Right kidney (tissue), 1 donor: ENCODE data around the gene KCNIP2.
"Not testable (repeated sequence)": the region's sequence is repeated elsewhere in the genome, so short reads cannot be mapped to it uniquely, and the experiment has no call there.

ENCODE experiments used
- DNase-seq: peaks from one replicate; pipeline ENCODE4 v3.0.0-alpha.2; 2016

Gene KCNIP2

GRCh38 chr10:101827919-101828600 is 15.5 kb downstream of the KCNIP2 start:
- DNase-seq = no peak

- DNase-seq = no peak
Measured at GRCh38 chr10:101826852-101827434, 16.7 kb downstream of the KCNIP2 start.

- no peak for DNase-seq
Measured at GRCh38 chr10:101824736-101825135, 18.9 kb downstream of the KCNIP2 start.

- peak; percentile 78 for DNase-seq
Measured at GRCh38 chr10:101818872-101819633, 24.5 kb downstream of the KCNIP2 start.

- DNase-seq = peak; percentile 97
Measured at GRCh38 chr10:101818119-101818871, 25.3 kb downstream of the KCNIP2 start, which contains the start of gene OGA. Gene OGA (minus strand): TSS chr10:101818444. CDS start chr10:101818022, 422 bp downstream.

- peak; percentile 79 for DNase-seq
Measured at GRCh38 chr10:101817337-101818118, 26.1 kb downstream of the KCNIP2 start.

GRCh38 chr10:101816913-101817336 is 26.7 kb downstream of the KCNIP2 start:
- no peak for DNase-seq

GRCh38 chr10:101816376-101816775 is 27.2 kb downstream of the KCNIP2 start:
- no peak for DNase-seq

GRCh38 chr10:101814466-101815071 is 29.0 kb downstream of the KCNIP2 start:
- no peak for DNase-seq

GRCh38 chr10:101812606-101813005 is 31.0 kb downstream of the KCNIP2 start:
- DNase-seq = no peak

GRCh38 chr10:101807158-101807557 is 36.4 kb downstream of the KCNIP2 start:
- no peak for DNase-seq

GRCh38 chr10:101803511-101803910 is 40.1 kb downstream of the KCNIP2 start:
- no peak for DNase-seq

- no peak for DNase-seq
Measured at GRCh38 chr10:101797403-101798059, 46.1 kb downstream of the KCNIP2 start.

GRCh38 chr10:101793526-101793925 is 50.1 kb downstream of the KCNIP2 start:
- DNase-seq = no peak

- DNase-seq = no peak
Measured at GRCh38 chr10:101789686-101790085, 53.9 kb downstream of the KCNIP2 start.

- DNase-seq = not testable (repeated sequence)
Measured at GRCh38 chr10:101789231-101789630, 54.4 kb downstream of the KCNIP2 start.

GRCh38 chr10:101785801-101786200 is 57.8 kb downstream of the KCNIP2 start:
- no peak for DNase-seq

- DNase-seq = no peak
Measured at GRCh38 chr10:101784558-101784957, 59.0 kb downstream of the KCNIP2 start.

- no peak for DNase-seq
Measured at GRCh38 chr10:101783736-101784118, 59.9 kb downstream of the KCNIP2 start.

GRCh38 chr10:101782811-101783735 is 60.5 kb downstream of the KCNIP2 start, which contains the start of gene NPM3:
Gene NPM3 (minus strand): TSS chr10:101783446. CDS start chr10:101783390, 56 bp downstream.
- peak; percentile 81 for DNase-seq
